ENCODE results near the gene BABAM2.
"Not testable (repeated sequence)": the region's sequence is repeated elsewhere in the genome, so short reads cannot be mapped to it uniquely, and the experiment has no call there.

BABAM2 gene

GRCh38 chr2:27972311-27972710, 81.8 kb downstream of the BABAM2 start:
- no peak for DNase-seq (ENCODE audit: extremely low read depth, low read depth)
- no peak for TF ChIP-seq CTCF (IDR thresholded peaks at IDR 0.05; ENCODE audit: low read depth, low read length)

GRCh38 chr2:27973592-27973991, 83.1 kb downstream of the BABAM2 start:
- no peak for DNase-seq (ENCODE audit: extremely low read depth, low read depth)
- TF ChIP-seq CTCF (IDR thresholded peaks at IDR 0.05; ENCODE audit: low read depth, low read length) = peak; percentile 13

- no peak for DNase-seq (ENCODE audit: extremely low read depth, low read depth)
- TF ChIP-seq CTCF (IDR thresholded peaks at IDR 0.05; ENCODE audit: low read depth, low read length) = no peak
Observed at GRCh38 chr2:27976308-27976707, 85.8 kb downstream of the BABAM2 start.

- DNase-seq (ENCODE audit: extremely low read depth, low read depth) = peak; percentile 55
- TF ChIP-seq CTCF (IDR thresholded peaks at IDR 0.05; ENCODE audit: low read depth, low read length) = no peak
Observed at GRCh38 chr2:27977731-27978312, 87.3 kb downstream of the BABAM2 start.

GRCh38 chr2:27978761-27979160, 88.2 kb downstream of the BABAM2 start:
- DNase-seq (ENCODE audit: extremely low read depth, low read depth) = not testable (repeated sequence)

- DNase-seq (ENCODE audit: extremely low read depth, low read depth) = no peak
- TF ChIP-seq CTCF (IDR thresholded peaks at IDR 0.05; ENCODE audit: low read depth, low read length) = no peak
Observed at GRCh38 chr2:27980242-27980641, 89.7 kb downstream of the BABAM2 start.

- no peak for DNase-seq (ENCODE audit: extremely low read depth, low read depth)
- TF ChIP-seq CTCF (IDR thresholded peaks at IDR 0.05; ENCODE audit: low read depth, low read length) = no peak
Observed at GRCh38 chr2:27984153-27984552, 93.6 kb downstream of the BABAM2 start.

- no peak for DNase-seq (ENCODE audit: extremely low read depth, low read depth)
- no peak for TF ChIP-seq CTCF (IDR thresholded peaks at IDR 0.05; ENCODE audit: low read depth, low read length)
Observed at GRCh38 chr2:27988306-27988705, 97.8 kb downstream of the BABAM2 start.
